AG20443 (cell line): Measurements from ENCODE around the gene PLD5.

Source experiments
- DNase-seq: peaks from one replicate; pipeline ENCODE4 v3.0.0; 2012; ENCODE audit warnings: low spot score, mixed read lengths

Gene PLD5

GRCh38 chr1:242524571-242525359, at the start of gene PLD5:
PLD5 (minus strand) TSS chr1:242524697.
- DNase-seq = peak; percentile 34

DNA sequence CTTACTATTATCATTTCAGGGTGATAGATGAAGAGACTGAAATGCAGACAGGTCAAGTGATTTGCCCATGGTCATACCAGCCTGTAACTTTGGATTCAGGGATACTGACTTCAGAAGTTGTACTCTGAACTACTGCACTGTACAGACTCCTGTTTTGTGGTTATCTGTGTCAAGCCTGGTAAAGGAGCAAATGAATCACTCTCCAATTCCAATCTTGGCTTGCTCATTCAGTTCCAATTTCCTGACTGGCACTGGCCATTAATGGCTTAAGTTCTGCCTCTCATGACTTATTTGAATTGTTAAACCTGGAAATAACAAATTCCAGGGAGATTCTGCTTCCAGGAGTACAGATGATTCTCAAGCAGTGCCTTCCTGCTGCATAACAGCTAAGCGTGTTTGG, 45.4 kb upstream of the PLD5 start:
- no peak for DNase-seq

DNA sequence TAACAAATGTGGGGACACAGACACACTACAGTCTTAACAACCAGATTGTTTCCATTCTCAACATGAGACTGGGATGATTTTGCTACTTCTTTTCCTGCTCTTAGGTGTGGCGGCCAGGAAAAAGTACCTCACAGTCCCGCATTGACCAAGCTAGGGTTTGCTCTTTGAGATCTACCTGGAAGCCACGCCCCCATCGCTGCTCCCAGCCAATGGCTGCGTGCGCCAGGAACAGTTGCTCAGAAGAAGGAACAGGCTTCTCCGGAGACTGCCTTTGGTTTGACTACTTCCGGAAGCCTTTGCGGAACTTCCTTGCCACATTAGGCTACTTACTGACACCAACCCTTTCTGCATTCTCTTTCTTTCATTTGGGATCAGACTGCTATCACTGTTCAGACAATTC, 44.2 kb upstream of the PLD5 start:
- DNase-seq = no peak

GRCh38 chr1:242567596-242567995, 43.1 kb upstream of the PLD5 start:
- no peak for DNase-seq

DNA sequence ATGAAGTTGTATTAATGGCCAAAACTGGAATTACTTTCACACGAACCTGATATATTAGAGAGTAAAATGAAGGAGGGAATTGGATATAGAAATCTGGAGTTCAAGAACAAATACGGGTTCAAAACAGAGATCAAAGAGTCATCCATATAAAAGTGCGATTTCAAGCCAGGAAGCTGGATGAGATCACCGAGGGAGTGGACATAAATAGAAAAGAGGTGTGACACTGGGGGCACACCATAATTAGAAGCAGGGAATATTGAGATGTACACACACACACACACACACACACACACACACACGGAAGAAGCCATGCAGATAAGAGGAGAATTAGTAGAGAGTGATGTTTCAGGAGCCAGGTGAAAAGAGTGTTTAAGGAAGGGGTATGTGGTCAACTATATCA, 32.3 kb upstream of the PLD5 start:
- no peak for DNase-seq

DNA sequence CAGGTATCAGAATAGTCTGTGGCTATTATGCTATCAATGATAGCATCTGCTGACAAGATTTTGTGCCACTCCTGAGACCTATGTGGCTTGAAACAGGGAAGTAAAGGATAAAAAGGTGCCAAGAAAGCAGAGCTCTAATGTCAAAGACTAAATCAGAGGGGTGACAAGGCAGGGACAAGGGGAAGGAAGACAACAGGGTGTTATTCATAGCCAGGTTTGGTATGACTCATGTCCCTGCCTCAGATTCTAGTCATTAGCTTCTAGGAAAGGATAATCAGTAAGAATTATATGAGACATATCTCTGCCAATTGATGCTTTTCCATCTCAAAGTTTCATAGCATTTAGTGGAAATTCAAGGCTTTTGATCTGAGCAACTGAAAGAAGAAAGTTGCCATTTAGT, 31.8 kb upstream of the PLD5 start:
- no peak for DNase-seq

GRCh38 chr1:242554577-242554976, 30.1 kb upstream of the PLD5 start:
- no peak for DNase-seq

DNA sequence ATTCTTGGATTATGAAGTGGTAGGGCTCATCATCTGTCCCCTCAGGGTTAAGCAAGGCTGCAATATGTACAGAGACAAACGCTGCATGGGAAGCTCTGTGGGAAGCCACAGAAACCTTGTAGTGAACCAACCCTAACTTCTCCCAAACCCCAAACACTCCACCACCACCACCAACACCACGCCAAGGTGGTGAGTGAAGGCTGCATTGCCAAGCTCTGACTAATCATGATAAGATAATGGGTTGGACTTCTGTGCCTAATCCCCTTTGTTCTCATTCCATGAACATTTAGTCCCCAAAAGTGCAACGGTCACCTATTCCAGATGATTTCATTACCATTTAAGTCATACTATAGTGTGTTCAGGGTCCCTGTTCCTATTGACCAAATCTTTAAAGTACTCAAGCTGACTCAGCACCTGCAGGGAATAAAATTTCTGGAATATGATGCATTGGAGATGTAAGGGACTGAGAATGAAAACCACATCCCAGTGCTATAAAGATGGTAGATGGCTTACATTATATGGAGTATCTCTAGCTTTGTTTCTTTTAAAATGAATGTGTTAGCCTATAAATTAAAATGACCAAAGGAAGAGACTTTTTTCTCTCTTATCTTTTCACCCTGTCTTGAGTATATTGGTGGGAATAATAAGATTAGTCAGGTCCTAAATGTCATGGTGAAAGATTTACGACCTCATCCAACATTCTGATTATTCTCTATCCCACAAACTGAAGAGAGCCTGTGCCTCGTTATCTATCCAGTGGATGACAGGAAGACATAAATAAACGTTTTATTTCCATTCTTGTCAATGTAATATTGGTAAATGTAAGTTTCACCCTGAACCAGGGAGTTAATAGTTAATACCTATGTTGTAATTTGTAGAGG, 22.6 kb upstream of the PLD5 start:
- DNase-seq = no peak

DNA sequence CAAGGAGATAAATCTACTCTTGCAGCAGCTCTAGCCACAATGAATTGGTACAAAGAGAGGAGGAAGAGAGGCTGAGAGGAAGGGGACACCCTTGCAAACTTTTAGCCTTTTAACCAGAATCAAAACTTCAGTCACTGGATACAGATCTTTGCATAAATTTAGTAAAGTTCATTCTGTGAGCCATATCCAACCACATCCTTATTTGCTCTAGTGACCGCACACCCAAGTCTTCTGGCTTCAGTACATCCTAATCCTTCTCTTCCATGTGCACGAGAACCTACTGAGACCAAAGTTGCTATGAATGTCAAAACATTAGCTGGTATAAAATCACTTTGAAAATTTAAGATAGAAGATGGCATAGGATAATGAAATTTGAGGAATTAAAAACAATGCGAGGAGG, 21.9 kb upstream of the PLD5 start:
- DNase-seq = no peak

DNA sequence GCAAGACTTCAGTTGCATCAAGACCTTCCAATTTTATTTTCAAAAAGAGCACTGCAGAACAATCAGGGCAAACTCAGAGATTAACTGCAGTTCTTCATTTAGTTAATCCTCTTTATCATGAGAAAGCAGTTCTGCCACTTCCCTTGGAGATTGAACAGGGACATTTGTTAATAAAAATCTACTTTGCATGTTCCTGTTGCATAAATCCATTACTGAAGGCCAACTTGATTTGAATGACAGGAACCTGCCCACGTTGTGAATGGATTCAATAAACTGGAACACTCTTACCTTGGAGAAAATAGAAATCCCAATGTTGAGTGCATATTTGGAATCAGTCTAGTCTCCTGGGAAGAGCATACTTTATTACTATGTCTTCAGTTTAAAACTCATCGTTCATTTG, 19.6 kb upstream of the PLD5 start:
- no peak for DNase-seq

GRCh38 chr1:242542271-242542670, 17.8 kb upstream of the PLD5 start:
- no peak for DNase-seq

GRCh38 chr1:242535986-242536385, 11.5 kb upstream of the PLD5 start:
- DNase-seq = no peak

GRCh38 chr1:242534753-242535152, 10.3 kb upstream of the PLD5 start:
- DNase-seq = peak; percentile 22

- DNase-seq = no peak
Observed at GRCh38 chr1:242530761-242531160, 6.3 kb upstream of the PLD5 start.

DNA sequence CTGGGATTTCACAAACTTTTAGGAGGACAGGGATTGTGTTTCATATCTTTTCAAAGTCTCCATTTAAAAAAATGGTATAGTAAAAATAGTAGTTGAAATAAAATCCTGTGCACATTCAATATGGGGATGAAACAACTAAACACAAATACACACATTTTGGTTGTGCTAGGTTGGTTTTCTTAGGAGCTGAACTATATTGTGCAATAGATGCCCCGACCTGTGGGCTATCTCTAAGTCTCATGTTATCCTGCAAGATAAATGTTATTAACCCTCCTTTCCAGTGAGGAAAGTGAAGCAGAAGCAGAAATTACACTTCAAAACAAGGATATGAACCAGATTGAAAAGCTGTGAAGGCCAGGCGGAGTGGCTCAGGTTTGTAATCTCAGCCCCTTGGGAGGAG, 1.3 kb upstream of the PLD5 start:
- DNase-seq = no peak

- DNase-seq = no peak
Observed at GRCh38 chr1:242525360-242525722, 844 bp upstream of the PLD5 start.

- DNase-seq = peak; percentile 73
Observed at GRCh38 chr1:242523719-242524570, 552 bp downstream of the PLD5 start.

DNA sequence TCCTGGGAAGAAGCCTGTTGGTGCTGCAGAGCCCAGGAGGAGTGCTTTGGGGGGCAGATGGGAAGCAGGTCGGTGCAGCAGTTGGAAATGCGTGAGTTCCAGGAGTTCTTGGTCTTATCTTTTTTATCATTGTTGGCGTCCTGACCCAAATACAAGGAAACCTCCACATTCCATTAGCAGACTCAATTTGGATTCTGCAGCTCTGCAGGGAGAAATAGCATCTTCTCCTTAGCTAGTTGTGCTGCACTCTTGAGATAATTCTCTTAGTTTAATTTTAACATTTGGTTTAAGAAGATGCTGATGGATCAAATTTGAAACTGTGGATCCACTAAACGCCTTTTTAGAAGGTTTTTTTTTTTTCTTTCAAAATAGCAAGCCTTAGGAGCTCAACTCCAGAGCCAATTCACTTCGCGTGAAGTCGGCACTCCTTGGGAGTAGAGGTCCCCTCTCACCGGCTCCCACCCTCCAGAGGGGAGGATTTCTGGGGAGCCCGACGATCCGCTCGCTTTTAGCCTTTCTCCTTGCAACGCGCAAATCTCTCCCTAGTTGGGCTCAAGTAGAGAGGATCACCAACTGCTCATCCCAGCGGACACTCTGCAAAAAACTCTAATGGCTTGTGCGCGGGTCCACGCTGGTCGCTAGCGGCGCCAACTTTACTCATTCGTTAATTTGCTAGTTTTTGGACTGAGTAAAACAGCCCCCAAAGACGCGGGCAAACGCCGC, 1.3 kb downstream of the PLD5 start:
- DNase-seq = peak; percentile 11

- DNase-seq = no peak
Observed at GRCh38 chr1:242522304-242522945, 2.1 kb downstream of the PLD5 start.

DNA sequence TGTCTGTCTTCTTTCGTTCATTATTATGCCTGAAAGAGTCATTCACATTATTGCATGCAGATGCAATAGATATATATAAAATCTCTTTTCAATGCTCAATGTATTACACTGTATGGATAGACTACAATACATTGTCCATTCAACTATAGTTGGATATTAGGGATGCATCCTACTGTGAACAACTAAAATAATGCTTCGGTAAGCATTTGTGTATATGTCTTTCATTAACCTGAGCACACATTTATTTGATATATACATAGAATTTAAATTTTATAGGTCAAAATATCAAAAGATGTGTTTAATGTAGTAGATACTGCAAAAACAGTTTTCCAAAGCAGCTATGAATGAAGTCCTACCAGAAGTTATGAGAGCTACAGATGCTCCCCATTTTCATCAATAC, 8.9 kb downstream of the PLD5 start:
- no peak for DNase-seq

DNA sequence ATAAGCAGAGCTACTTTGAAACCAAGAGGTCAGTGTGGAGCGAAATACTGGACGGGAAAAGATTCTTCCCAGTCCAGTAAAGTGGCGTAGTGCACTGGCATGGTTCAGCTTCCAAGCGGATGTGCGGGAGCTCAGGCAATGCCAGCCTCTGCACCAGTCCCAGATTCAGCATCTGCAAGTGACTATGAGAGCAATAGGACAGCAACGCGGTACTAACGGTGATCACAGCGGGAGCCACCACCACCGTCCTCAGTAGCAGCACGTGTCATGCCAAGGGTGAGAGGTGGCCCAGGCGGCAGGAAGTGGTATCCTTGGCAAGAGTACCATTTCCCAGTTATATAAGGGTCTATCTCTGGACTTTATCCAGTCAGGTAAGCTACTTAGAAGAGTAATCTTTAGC, 17.8 kb downstream of the PLD5 start:
- DNase-seq = no peak
